ENCODE measurements around the gene GBX2. TPM values are rescaled to one million over a fixed set of nuclear protein-coding genes. Genes with fewer than 3 reads are reported as not detected.

GBX2 gene
- total and polyA plus RNA-seq, 9 of the 15 experiments (the other 6 are each of a cell fraction or from before 2014, with no cell fraction given): 0.03 to 0.53 (median 0.27) TPM; not detected in 1

GRCh38 chr2:236179236-236180075, 11.3 kb upstream of the GBX2 start:
- intact Hi-C loops (cut with micrococcal nuclease) (no loop called here), in situ Hi-C loops (cut with MboI) (loop anchor here (5.0 kb wide), 1 partner anchor 402 kb away; no protein-coding TSS in a partner anchor)
- Histone ChIP-seq H3K9ac (ENCODE audit: insufficient read depth in 1 of 2, low read depth in 2 of 2, low read length in 2 of 2) (no peak overlapping the region), H3K4me2 (ENCODE audit: insufficient read depth, low read length) (no peak overlapping the region), H3K79me2 (ENCODE audit: control insufficient read depth, insufficient read depth, low read length) (no peaks in the 10 kb centered on the region), H3K4me3 (no peak overlapping the region), H3K4me1 (replicated peaks in 1 of 2; ENCODE audit: control insufficient read depth in 2 of 2, insufficient read depth in 2 of 2, low read length in 2 of 2) (peaks cover 2 to 20% of the 10 kb centered on the region in 2 experiments; a peak in 4 of 5 replicates), H3K27ac (ENCODE audit: extremely low read depth, low read depth, low read length) (no peak overlapping the region), H3K9me1 (ENCODE audit: control insufficient read depth, insufficient read depth, low read length) (no peaks in the 10 kb centered on the region), H2AFZ (ENCODE audit: low read depth, low read length) (no peak overlapping the region), H3K9me3 (replicated peaks; ENCODE audit: control insufficient read depth, insufficient read depth, low read depth, low read length) (no peaks in the 10 kb centered on the region), H3K36me3 (ENCODE audit: control insufficient read depth, insufficient read depth, low read length) (no peaks in the 10 kb centered on the region), H4K20me1 (replicated peaks; ENCODE audit: control insufficient read depth, insufficient read depth, low read length) (no peaks in the 10 kb centered on the region), H3K27me3 (ENCODE audit: control insufficient read depth in 2 of 2, insufficient read depth in 2 of 2, low read length in 2 of 2) (no peaks in the 10 kb centered on the region)
- DNase-seq (ENCODE audit: extremely low read depth in 1 of 4, low spot score in 3 of 4) (no peak), ATAC-seq (no peak), FAIRE-seq (no peak)
- TF ChIP-seq ZNF134 (CRISPR knock-in tag; conservative IDR thresholded peaks at IDR 0.05) (no peak), ZSCAN32 (CRISPR knock-in tag; IDR thresholded peaks at IDR 0.05) (no peak), ZC3H11A (IDR thresholded peaks at IDR 0.05; ENCODE audit: low read depth, low read length) (no peak), NFIX (CRISPR knock-in tag; IDR thresholded peaks at IDR 0.05; ENCODE audit: low read depth) (no peak), ZNF224 (CRISPR knock-in tag; IDR thresholded peaks at IDR 0.05) (no peak), ZNF232 (CRISPR knock-in tag; IDR thresholded peaks at IDR 0.05) (no peak)
- BruUV-seq (replicated peaks): no TSS peak
- ChIA-PET POLR2A (no interaction called here), CTCF (ENCODE audit: low intra/inter-chr PET ratio) (no interaction called here)
- whole genome bisulfite sequencing (ENCODE audit: insufficient coverage, low coverage, missing lambda C conversion rate): 78% methylated on average over 20 of the region's 59 CpGs

Data from K562 (cell line).